CMK (cell line): ENCODE data around the gene NOX5.

Experiments used
- DNase-seq: peaks from one replicate; pipeline ENCODE4 v3.0.0-alpha.2; 2010; ENCODE audit warnings: low read depth

NOX5 gene

GRCh38 chr15:69100821-69101220, 86.3 kb downstream of the NOX5 start:
- no peak for DNase-seq

- no peak for DNase-seq
These were observed 89.7 kb downstream of the NOX5 start for GRCh38 chr15:69104050-69104750.

- no peak for DNase-seq
These were observed 91.0 kb downstream of the NOX5 start for GRCh38 chr15:69105451-69105985.

GRCh38 chr15:69107025-69107620, 92.6 kb downstream of the NOX5 start:
- no peak for DNase-seq
